HCT116 (cell line): Measurements from ENCODE around the gene B3GNT2. TPM values are rescaled to one million over a fixed set of nuclear protein-coding genes. Genes with fewer than 3 reads are reported as not detected.

ENCODE experiments used
- ATAC-seq: fragments of 200-7000 bp; cut with Tn5 transposase; 2 replicates; pipeline ENCODE4 v1.9.1; 2020; ENCODE audit warnings: mild to moderate bottlenecking, moderate library complexity
- BruUV-seq: library from RNA; stranded (reverse); fragments of 400-500 nt; replicated peaks from 2 replicates; lab custom pipeline; 2021; lab: Mats Ljungman, UMichigan
- CTCF ChIA-PET: fragments of 300-600 bp; sonication (Branson Sonifier 250); formaldehyde crosslinking; loops from one replicate; lab custom pipeline; 2021; ENCODE audit warnings: antibody characterized with exemption; lab: Charles Lee
- POLR2A ChIA-PET: fragments of 300-600, 350-600 bp; sonication (Branson Sonifier 250); formaldehyde crosslinking; loops from one replicate; lab custom pipeline; 2021; ENCODE audit warnings: antibody characterized with exemption; lab: Charles Lee
- RAD21 ChIA-PET, 2 experiments: fragments of 300-600 bp; sonication (Branson Sonifier 250); formaldehyde crosslinking; loops; one replicate each; lab custom pipeline; 2023; ENCODE audit warnings: low total read pairs in 2 of 2; ENCODE audit not compliant: uncharacterized antibody in 2 of 2, unreplicated experiment in 2 of 2, low non-redundant PET in 1 of 2; lab: Charles Lee
- DNase-seq: peaks from one replicate; pipeline ENCODE4 v3.0.0-alpha.2; 2010; ENCODE audit warnings: low read depth, low spot score
- H2AFZ ChIP-seq: fragments of 200-600 bp; shearing (Covaris generic), sonication (generic); 2 replicates; pipeline ENCODE4 v1.6.1; 2017; ENCODE audit warnings: low read depth, mixed run types, mixed read lengths, antibody characterized with exemption, low read length; ENCODE audit not compliant: poor library complexity, severe bottlenecking
- H3K27ac ChIP-seq: 2 replicates; pipeline ENCODE4 v1.5.1; 2012; ENCODE audit warnings: low read depth, low read length
- H3K27me3 ChIP-seq: fragments of 200-600 bp; sonication (generic); 2 replicates; pipeline ENCODE4 v1.6.1; 2016; ENCODE audit warnings: mixed run types, low read length, mixed read lengths; ENCODE audit not compliant: insufficient read depth
- H3K36me3 ChIP-seq, 2 experiments: fragments of 200-500 bp in 1 of 2; fragments of 200-600 bp in 1 of 2; sonication (Bioruptor generic) in 1 of 2; sonication (generic) in 1 of 2; 2 replicates each; pipeline versions ENCODE4 v1.5.1 to v1.6.1; 2014 to 2016; ENCODE audit warnings: low read length in 2 of 2, inconsistent platforms in 1 of 2, mixed read lengths in 1 of 2, mixed run types in 1 of 2; ENCODE audit not compliant: insufficient read depth in 2 of 2, control insufficient read depth in 1 of 2
- H3K4me1 ChIP-seq, 2 experiments: fragments of 200-600 bp in 1 of 2; sonication (generic) in 1 of 2; 2 replicates each; pipeline versions ENCODE4 v1.5.1 to v1.6.1; 2012 to 2017; ENCODE audit warnings: low read length in 2 of 2, inconsistent platforms in 1 of 2, mild to moderate bottlenecking in 1 of 2, mixed read lengths in 1 of 2, mixed run types in 1 of 2, moderate library complexity in 1 of 2; ENCODE audit not compliant: insufficient read depth in 2 of 2, control insufficient read depth in 1 of 2
- H3K4me2 ChIP-seq: fragments of 200-600 bp; sonication (generic); 2 replicates; pipeline ENCODE4 v1.6.1; 2017; ENCODE audit warnings: mixed run types, low read length, mixed read lengths
- H3K4me3 ChIP-seq, 2 experiments: fragments of 200-600 bp in 1 of 2; sonication (generic) in 1 of 2; replicated peaks in 1 of 2; 2 replicates each; pipeline ENCODE4 v1.5.1; 2011 to 2016; ENCODE audit warnings: low read length in 2 of 2, control low read depth in 1 of 2, low read depth in 1 of 2, mild to moderate bottlenecking in 1 of 2, mixed read lengths in 1 of 2, mixed run types in 1 of 2
- H3K79me2 ChIP-seq: fragments of 200-600 bp; sonication (generic); 2 replicates; pipeline ENCODE4 v1.6.1; 2017; ENCODE audit warnings: mild to moderate bottlenecking, mixed run types, low read length, moderate library complexity, mixed read lengths; ENCODE audit not compliant: insufficient read depth
- H3K9ac ChIP-seq: fragments of 200-600 bp; sonication (generic); 2 replicates; pipeline ENCODE4 v1.6.1; 2016; ENCODE audit warnings: low read length, mixed read lengths
- H3K9me2 ChIP-seq: fragments of 200-600 bp; sonication (generic), shearing (Covaris generic); 2 replicates; pipeline ENCODE4 v1.6.1; 2017; ENCODE audit warnings: mixed run types, mild to moderate bottlenecking, moderate library complexity; ENCODE audit not compliant: insufficient read depth
- H3K9me3 ChIP-seq, 2 experiments: fragments of 200-500 bp in 1 of 2; fragments of 200-600 bp in 1 of 2; sonication (Bioruptor generic) in 1 of 2; sonication (generic) in 1 of 2; 2 replicates each; pipeline ENCODE4 v1.6.1; 2014 to 2017; ENCODE audit warnings: low read length in 2 of 2, mixed read lengths in 2 of 2, inconsistent platforms in 1 of 2, low read depth in 1 of 2, mild to moderate bottlenecking in 1 of 2, mixed run types in 1 of 2, moderate library complexity in 1 of 2; ENCODE audit not compliant: control insufficient read depth in 1 of 2, insufficient read depth in 1 of 2
- H4K20me1 ChIP-seq: fragments of 200-600 bp; sonication (generic), shearing (Covaris generic); 2 replicates; pipeline ENCODE4 v1.6.1; 2017; ENCODE audit warnings: mixed run types, mild to moderate bottlenecking, moderate library complexity; ENCODE audit not compliant: insufficient read depth
- CBX3 ChIP-seq: IDR thresholded peaks from 2 replicates; pipeline ENCODE4 v1.6.1; 2012; ENCODE audit warnings: low read depth
- CEBPB ChIP-seq: IDR thresholded peaks from 2 replicates; pipeline ENCODE4 v1.6.1; 2012; ENCODE audit warnings: low read depth
- EZH2 ChIP-seq: fragments of 200-600 bp; sonication (generic); IDR thresholded peaks from 2 replicates; pipeline ENCODE4 v1.6.1; 2017; ENCODE audit warnings: antibody characterized with exemption, mixed run types
- POLR2A ChIP-seq: IDR thresholded peaks from 2 replicates; pipeline ENCODE4 v1.7.0; 2011; ENCODE audit warnings: borderline replicate concordance; ENCODE audit not compliant: insufficient read depth, insufficient read length; ENCODE audit errors: extremely low read depth
- RAD21 ChIP-seq: IDR thresholded peaks from 2 replicates; pipeline ENCODE4 v1.6.1; 2012; ENCODE audit warnings: low read depth, mild to moderate bottlenecking
- REST ChIP-seq: IDR thresholded peaks from 2 replicates; pipeline ENCODE4 v1.6.1; 2012; ENCODE audit warnings: low read depth
- SIN3A ChIP-seq: IDR thresholded peaks from 2 replicates; pipeline ENCODE4 v1.6.1; 2012; ENCODE audit warnings: low read depth
- SP1 ChIP-seq: IDR thresholded peaks from 2 replicates; pipeline ENCODE4 v1.6.1; 2012; ENCODE audit warnings: low read depth
- YY1 ChIP-seq: IDR thresholded peaks from 2 replicates; pipeline ENCODE4 v1.6.1; 2011; ENCODE audit warnings: low read length, low read depth, moderate library complexity, mild to moderate bottlenecking; ENCODE audit not compliant: insufficient replicate concordance; ENCODE audit errors: extremely low read depth
- intact Hi-C: fragments of 100-400 bp; cut with micrococcal nuclease; formaldehyde crosslinking; loops from 2 replicates; pipeline ENCODE4 v1.10.0; 2022
- total RNA-seq: library from RNA; stranded (reverse); gene quantifications from one replicate; pipeline ENCODE4 v1.2.1, GENCODE V29; 2021; ENCODE audit not compliant: unreplicated experiment
- TF ChIP-seq, protein P1 (sequence below), 3 experiments: fragments of 200-600 bp in 1 of 3; sonication (generic) in 1 of 3; IDR thresholded peaks in 2 of 3; conservative IDR thresholded peaks in 1 of 3; 2 replicates each; pipeline ENCODE4 v1.5.1; 2012 to 2017; ENCODE audit warnings: low read depth in 2 of 3, low read length in 2 of 3, antibody characterized with exemption in 1 of 3, borderline replicate concordance in 1 of 3, control low read depth in 1 of 3, mild to moderate bottlenecking in 1 of 3, mixed read lengths in 1 of 3, mixed run types in 1 of 3, moderate library complexity in 1 of 3; ENCODE audit not compliant: insufficient read depth in 1 of 3

B3GNT2 gene
- total RNA-seq, 1 experiment from 2014 or later: 21.5 TPM

DNA sequence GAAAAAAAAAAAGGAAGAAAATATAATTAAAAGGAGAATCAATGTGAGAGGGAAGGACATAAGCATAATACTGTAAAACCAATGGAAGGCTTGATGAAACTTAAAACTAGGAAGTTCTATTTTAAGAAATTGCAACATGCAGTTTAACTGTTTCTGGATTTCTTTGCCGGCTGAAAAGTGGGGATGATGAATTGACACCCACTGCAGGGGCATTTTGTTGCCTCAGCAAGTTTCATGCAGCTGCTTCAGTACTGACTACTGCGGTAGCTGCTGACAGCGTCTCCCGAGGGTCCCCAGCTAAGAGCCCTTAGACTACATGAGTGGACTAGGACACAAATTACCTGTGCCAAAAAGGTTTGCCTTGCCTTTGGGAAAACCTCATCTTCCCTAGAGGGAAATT, 69.2 kb downstream of the B3GNT2 start:
- no peak overlapping the region for H3K9ac ChIP-seq
- H3K9me3 ChIP-seq: no peaks in the 10 kb centered on the region
- BruUV-seq: no TSS peak
- no peaks in the 10 kb centered on the region for H3K79me2 ChIP-seq
- H3K4me2 ChIP-seq: no peak overlapping the region
- H4K20me1 ChIP-seq: no peaks in the 10 kb centered on the region
- no peaks in the 10 kb centered on the region for H3K9me2 ChIP-seq
- no peak overlapping the region for H3K4me3 ChIP-seq
- no peaks in the 10 kb centered on the region for H3K27me3 ChIP-seq
- ChIA-PET RAD21 (no interaction called here), CTCF (no interaction called here), POLR2A (interaction anchor here (0.7 kb wide), 1 partner anchor 221 kb away, joined by 3 read pairs; no protein-coding TSS in a partner anchor)
- no peak overlapping the region for H3K27ac ChIP-seq
- no peak overlapping the region for H2AFZ ChIP-seq
- DNase-seq (no peak), ATAC-seq (no peak)
- H3K36me3 ChIP-seq: no peaks in the 10 kb centered on the region
- intact Hi-C loops: no loop called here
- TF ChIP-seq REST (no peak), RAD21 (no peak), CEBPB (no peak), POLR2A (no peak), EZH2 (no peak)
- H3K4me1 ChIP-seq: peaks cover 0 to 4% of the 10 kb centered on the region in 2 experiments; a peak in 2 of 4 replicates

GRCh38 chr2:62266433-62267038, 70.6 kb downstream of the B3GNT2 start:
- Histone ChIP-seq H3K9me2 (no peaks in the 10 kb centered on the region), H3K27me3 (no peaks in the 10 kb centered on the region), H3K4me2 (no peak overlapping the region), H3K27ac (no peak overlapping the region), H4K20me1 (no peaks in the 10 kb centered on the region), H3K79me2 (no peaks in the 10 kb centered on the region), H3K9ac (no peak overlapping the region), H3K9me3 (no peaks in the 10 kb centered on the region), H2AFZ (no peak overlapping the region), H3K36me3 (no peaks in the 10 kb centered on the region), H3K4me1 (peaks cover 0 to 4% of the 10 kb centered on the region in 2 experiments; a peak in 2 of 4 replicates), H3K4me3 (no peak overlapping the region)
- ChIA-PET CTCF (no interaction called here), RAD21 (no interaction called here), POLR2A (no interaction called here)
- ATAC-seq (no peak), DNase-seq (no peak)
- intact Hi-C loops: no loop called here
- BruUV-seq: no TSS peak
- TF ChIP-seq SP1: no peak
- TF ChIP-seq, protein P1, sequence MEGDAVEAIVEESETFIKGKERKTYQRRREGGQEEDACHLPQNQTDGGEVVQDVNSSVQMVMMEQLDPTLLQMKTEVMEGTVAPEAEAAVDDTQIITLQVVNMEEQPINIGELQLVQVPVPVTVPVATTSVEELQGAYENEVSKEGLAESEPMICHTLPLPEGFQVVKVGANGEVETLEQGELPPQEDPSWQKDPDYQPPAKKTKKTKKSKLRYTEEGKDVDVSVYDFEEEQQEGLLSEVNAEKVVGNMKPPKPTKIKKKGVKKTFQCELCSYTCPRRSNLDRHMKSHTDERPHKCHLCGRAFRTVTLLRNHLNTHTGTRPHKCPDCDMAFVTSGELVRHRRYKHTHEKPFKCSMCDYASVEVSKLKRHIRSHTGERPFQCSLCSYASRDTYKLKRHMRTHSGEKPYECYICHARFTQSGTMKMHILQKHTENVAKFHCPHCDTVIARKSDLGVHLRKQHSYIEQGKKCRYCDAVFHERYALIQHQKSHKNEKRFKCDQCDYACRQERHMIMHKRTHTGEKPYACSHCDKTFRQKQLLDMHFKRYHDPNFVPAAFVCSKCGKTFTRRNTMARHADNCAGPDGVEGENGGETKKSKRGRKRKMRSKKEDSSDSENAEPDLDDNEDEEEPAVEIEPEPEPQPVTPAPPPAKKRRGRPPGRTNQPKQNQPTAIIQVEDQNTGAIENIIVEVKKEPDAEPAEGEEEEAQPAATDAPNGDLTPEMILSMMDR (IDR thresholded peaks at IDR 0.05 in 2 of 3, conservative IDR thresholded peaks at IDR 0.05 in 1 of 3; ENCODE audit: borderline replicate concordance in 1 of 3, insufficient read depth in 1 of 3, low read depth in 2 of 3, low read length in 2 of 3): no peak
- TF ChIP-seq RAD21: no peak
- TF ChIP-seq SIN3A: no peak
- no peak for TF ChIP-seq EZH2
- TF ChIP-seq CBX3: no peak
- TF ChIP-seq REST: no peak
- no peak for TF ChIP-seq YY1
